Lung (tissue), 12 donors: ENCODE measurements around the gene PTCHD1. TPM values are rescaled to one million over a fixed set of nuclear protein-coding genes. Genes with fewer than 3 reads are reported as not detected.

Experiments used
- ATAC-seq: fragments of 200-7000 bp; cut with Tn5 transposase; one replicate; pipeline ENCODE4 v1.9.1; 2020; ENCODE audit warnings: moderate number of reproducible peaks; ENCODE audit not compliant: insufficient read depth, low FRiP score
- DNase-seq, 3 donors: peaks; one replicate each; pipeline ENCODE4 v3.0.0-alpha.2; 2013 to 2017
- H3K27ac ChIP-seq, 2 donors: one replicate each; pipeline ENCODE4 v1.5.1; 2013; ENCODE audit warnings: mild to moderate bottlenecking in 2 of 2, moderate library complexity in 2 of 2, control low read depth in 1 of 2, inconsistent platforms in 1 of 2, low read depth in 1 of 2, low read length in 1 of 2
- H3K27me3 ChIP-seq, 3 donors: one replicate each; pipeline ENCODE4 v1.5.1; 2013; ENCODE audit warnings: low read length in 2 of 3; ENCODE audit not compliant: control insufficient read depth in 3 of 3, insufficient read depth in 3 of 3
- H3K36me3 ChIP-seq, 4 donors: one replicate each; pipeline ENCODE4 v1.5.1; 2013; ENCODE audit warnings: low read length in 4 of 4, mild to moderate bottlenecking in 1 of 4, moderate library complexity in 1 of 4; ENCODE audit not compliant: control insufficient read depth in 4 of 4, insufficient read depth in 4 of 4
- H3K4me1 ChIP-seq, 5 donors: one replicate each; pipeline ENCODE4 v1.5.1; 2013; ENCODE audit warnings: low read length in 5 of 5, mild to moderate bottlenecking in 2 of 5, moderate library complexity in 1 of 5; ENCODE audit not compliant: control insufficient read depth in 5 of 5, insufficient read depth in 5 of 5
- H3K4me3 ChIP-seq: one replicate; pipeline ENCODE4 v1.5.1; 2013; ENCODE audit warnings: mild to moderate bottlenecking, control low read depth, moderate library complexity
- H3K9ac ChIP-seq, 2 donors: one replicate each; pipeline ENCODE4 v1.5.1; 2013; ENCODE audit warnings: low read length in 2 of 2, control low read depth in 1 of 2; ENCODE audit not compliant: insufficient read depth in 1 of 2
- H3K9me3 ChIP-seq, 4 donors: one replicate each; pipeline ENCODE4 v1.5.1; 2013; ENCODE audit warnings: low read length in 3 of 4, mild to moderate bottlenecking in 1 of 4, moderate library complexity in 1 of 4; ENCODE audit not compliant: control insufficient read depth in 4 of 4, insufficient read depth in 3 of 4
- CTCF ChIP-seq: IDR thresholded peaks from 2 replicates; pipeline ENCODE4 v1.5.1; 2012; ENCODE audit warnings: mild to moderate bottlenecking; ENCODE audit errors: control extremely low read depth, extremely low read depth
- WGBS, 2 donors: extraction: QIAGEN DNeasy Blood & Tissue Kit; methylation state at CpG; one replicate each; pipeline ENCODE4 v1.1.7; 2013; 5-methylcytosine and 5-hydroxymethylcytosine counted together
- polyA plus RNA-seq, 2 donors: library from polyadenylated mRNA; stranded (reverse); fragments of 200-250 nt; gene quantifications; one replicate each; pipeline ENCODE4 v1.2.1, GENCODE V29; 2013
- total RNA-seq, 2 donors: library from RNA; depleted of rRNA in 1 of 2; stranded (reverse); fragments of >200 nt in 1 of 2; gene quantifications; one replicate each; pipeline ENCODE4 v1.2.1, GENCODE V29; 2014 to 2021
- donor health status: control.
- donor health status: control.
- donor health status: Bipolar disorder and iron deficiency.
- donor health status: healthy.
- donor health status: DM: yes; HTN: yes; CAD: no.

PTCHD1 gene
- total and polyA plus RNA-seq, 4 donors = 0.01 to 0.48 (median 0.32) TPM

- DNase-seq (no peak), ATAC-seq (no peak)
- Histone ChIP-seq H3K4me3 (no peak overlapping the region), H3K27me3 (no peaks in the 10 kb centered on the region), H3K9ac (no peak overlapping the region), H3K4me1 (no peaks in the 10 kb centered on the region), H3K9me3 (no peaks in the 10 kb centered on the region), H3K36me3 (no peaks in the 10 kb centered on the region), H3K27ac (no peak overlapping the region)
- TF ChIP-seq CTCF = no peak
- WGBS, 2 donors = 34 to 65% methylated on average over 3 of the region's 3 CpGs
These were observed 116.6 kb downstream of the PTCHD1 start for GRCh38 chrX:23451266-23451665.
